DMS153 (cell line): ENCODE measurements around the gene GABRQ.
"Not testable (repeated sequence)": the region's sequence is repeated elsewhere in the genome, so short reads cannot be mapped to it uniquely, and the experiment has no call there.

Experiments used
- DNase-seq: peaks from one replicate; lab custom pipeline; 2025; lab: John Stamatoyannopoulos, UW

GABRQ gene

GRCh38 chrX:152658302-152658701, 20.6 kb downstream of the GABRQ start:
- no peak for DNase-seq

GRCh38 chrX:152663086-152663485, 25.4 kb downstream of the GABRQ start:
- DNase-seq: no peak

- DNase-seq: no peak
These were observed 36.4 kb downstream of the GABRQ start for GRCh38 chrX:152674135-152674534.

- DNase-seq: not testable (repeated sequence)
These were observed 37.0 kb downstream of the GABRQ start for GRCh38 chrX:152674652-152675051.

GRCh38 chrX:152681012-152681411, 43.3 kb downstream of the GABRQ start:
- DNase-seq: not testable (repeated sequence)

- not testable (repeated sequence) for DNase-seq
These were observed 60.5 kb downstream of the GABRQ start, which contains the start of gene MAGEA3 for GRCh38 chrX:152697952-152698931. Gene MAGEA3, plus strand, starts transcription at chrX:152698794. Its CDS starts 2,039 bp downstream, at chrX:152700833.

- DNase-seq: not testable (repeated sequence)
These were observed 62.7 kb downstream of the GABRQ start for GRCh38 chrX:152700390-152700789.

- not testable (repeated sequence) for DNase-seq
These were observed 68.8 kb downstream of the GABRQ start for GRCh38 chrX:152706500-152706899.
